Activated CD4-positive, alpha-beta T cell treated with anti-CD3 and anti-CD28 coated beads, Interleukin-2, amount 50 U/mL, for 4 hours (primary cell): ENCODE results near the gene TMEM114.

Experiments
- DNase-seq, 2 experiments: peaks; one replicate each; pipeline ENCODE4 v3.0.0-alpha.2; 2020

Gene TMEM114

GRCh38 chr16:8547762-8548161, 42.5 kb downstream of the TMEM114 start:
- DNase-seq, result no peak

- no peak for DNase-seq
These were observed 45.9 kb downstream of the TMEM114 start for GRCh38 chr16:8544406-8544805.

- DNase-seq, result no peak
These were observed 47.1 kb downstream of the TMEM114 start for GRCh38 chr16:8543258-8543657.

DNA sequence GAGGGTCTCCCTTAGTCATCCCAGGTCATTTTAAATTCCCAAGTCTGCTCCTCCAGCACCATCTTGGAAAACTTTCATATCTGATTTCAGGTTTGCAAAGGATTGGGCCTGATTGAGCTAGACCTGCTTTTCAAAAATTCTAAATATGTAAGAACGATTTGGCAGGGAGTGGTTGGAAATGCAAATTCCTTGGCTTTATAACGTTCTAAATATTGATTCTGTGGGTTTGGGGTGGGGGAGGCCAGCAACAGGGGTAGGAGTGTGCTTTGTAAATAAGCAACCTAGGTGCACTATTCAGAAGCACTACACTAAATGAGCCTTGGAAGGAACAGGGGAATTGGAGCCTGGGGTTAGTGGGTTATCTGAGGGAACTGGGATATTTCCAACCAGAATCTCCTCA, 47.9 kb downstream of the TMEM114 start:
- no peak for DNase-seq

DNA sequence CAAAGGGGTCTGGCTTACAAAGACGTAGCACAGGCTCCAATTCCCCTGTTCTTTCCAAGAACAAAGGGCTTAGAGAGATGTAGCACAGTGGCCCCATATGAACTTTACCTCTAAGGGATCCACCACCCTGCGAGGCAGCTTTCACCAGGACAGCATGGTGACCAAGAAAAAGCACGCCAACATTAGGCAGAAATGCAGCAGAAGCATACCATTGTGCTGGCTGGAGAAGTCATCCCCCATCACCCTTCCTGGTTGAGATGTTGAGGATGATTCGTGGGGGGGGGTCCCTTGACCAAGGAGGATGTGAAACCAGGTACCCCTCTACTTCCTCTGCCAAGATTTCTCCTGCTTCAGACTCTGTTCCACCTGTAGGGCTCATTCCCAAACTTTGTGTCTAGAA, 48.4 kb downstream of the TMEM114 start:
- DNase-seq, result no peak

- no peak for DNase-seq
These were observed 52.5 kb downstream of the TMEM114 start for GRCh38 chr16:8537691-8538342.

GRCh38 chr16:8533509-8533908, 56.8 kb downstream of the TMEM114 start:
- DNase-seq, result no peak

GRCh38 chr16:8530752-8531384, 59.4 kb downstream of the TMEM114 start:
- no peak for DNase-seq

DNA sequence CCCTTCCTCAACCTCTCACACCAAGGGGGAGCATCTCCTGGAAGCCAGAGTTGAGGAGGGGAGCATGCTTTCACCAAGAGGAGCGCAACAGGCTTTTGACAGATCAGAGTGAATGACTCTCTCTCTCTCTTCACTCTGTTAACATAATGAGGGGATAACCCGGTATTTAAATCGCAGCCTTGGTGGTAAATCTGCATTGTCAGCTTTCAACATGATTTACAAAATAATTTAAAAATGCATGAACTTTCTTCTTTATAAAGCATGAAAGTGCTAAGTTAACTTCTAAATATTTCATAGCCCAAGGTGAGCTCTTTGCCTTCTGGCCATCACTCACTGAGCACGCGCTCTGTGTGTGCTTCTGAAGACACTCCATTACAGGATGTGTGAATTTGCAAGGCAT, 61.8 kb downstream of the TMEM114 start:
- DNase-seq, result no peak

DNA sequence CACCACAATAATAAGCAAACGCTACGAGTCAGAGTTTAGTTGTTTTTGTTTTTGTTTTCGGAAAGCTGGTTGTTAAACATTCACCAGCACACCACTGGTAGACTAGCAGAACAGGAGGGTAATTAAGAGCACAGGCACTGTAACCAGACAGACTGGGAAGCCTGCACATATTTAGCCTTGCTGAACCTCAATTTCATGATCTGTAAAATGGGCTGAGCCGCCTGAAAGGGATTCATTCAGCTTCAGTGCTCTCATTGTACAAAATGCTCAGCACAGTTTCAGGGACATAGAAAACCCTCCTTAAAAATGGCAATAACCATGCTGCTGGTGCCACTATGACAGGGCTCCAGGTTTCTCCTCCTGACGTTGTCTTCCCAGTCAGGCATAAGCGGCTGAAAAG, 66.4 kb downstream of the TMEM114 start:
- DNase-seq, result no peak

DNA sequence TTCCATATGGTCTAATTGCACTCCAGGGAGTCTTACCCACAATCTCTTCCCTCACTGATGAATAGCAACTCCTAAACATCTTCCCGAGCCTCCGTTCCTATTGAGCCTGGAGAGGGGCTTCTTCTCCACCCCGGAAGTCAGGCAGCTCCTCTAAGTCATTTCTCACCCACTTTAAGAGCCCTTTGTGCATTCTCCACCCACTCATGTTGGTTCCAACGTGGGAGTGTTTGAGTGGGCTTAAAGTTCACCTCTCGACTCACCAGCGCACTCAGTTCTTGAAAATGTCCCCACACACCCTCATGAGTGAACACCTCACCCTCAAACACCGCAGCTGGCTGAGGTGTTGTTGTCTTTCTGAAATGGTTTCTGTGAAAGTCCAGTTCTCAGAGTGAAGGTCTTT, 67.6 kb downstream of the TMEM114 start:
- no peak for DNase-seq

DNA sequence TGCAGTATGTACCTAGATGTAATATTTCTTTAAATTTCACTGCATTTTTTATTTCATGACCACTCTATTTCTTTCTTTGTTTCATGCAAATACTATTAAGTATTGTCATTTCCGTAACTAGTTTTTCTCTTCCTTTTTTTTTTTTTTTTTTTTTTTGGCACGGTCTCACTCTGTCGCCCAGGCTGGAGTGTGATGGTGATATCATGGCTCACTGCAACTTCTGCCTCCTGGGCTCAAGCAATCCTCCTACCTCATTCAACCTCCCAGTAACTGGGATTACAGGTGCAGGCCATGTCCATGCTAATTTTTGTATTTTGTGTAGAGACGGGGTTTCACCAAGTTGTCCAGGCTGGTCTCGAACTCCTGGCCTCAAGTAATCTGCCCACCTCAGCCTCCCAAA, 70.7 kb downstream of the TMEM114 start:
- no peak for DNase-seq
